HepG2 (cell line): ENCODE measurements around the gene VEZF1. TPM values are rescaled to one million over a fixed set of nuclear protein-coding genes. Genes with fewer than 3 reads are reported as not detected.
A peak's percentile ranks its signal among the peaks of the same experiment; 100 is the strongest.

Experiments used
- ELF3 ChIP-seq: IDR thresholded peaks from 2 replicates; pipeline ENCODE4 v1.6.1; 2016; ENCODE audit warnings: missing genetic modification reagents, missing compliant biosample characterization
- HNRNPLL ChIP-seq: fragments of 200-400 bp; formaldehyde crosslinking; IDR thresholded peaks from 2 replicates; pipeline ENCODE4 v1.6.1; 2017; ENCODE audit warnings: mild to moderate bottlenecking, low read depth, low read length; ENCODE audit not compliant: poor library complexity, severe bottlenecking
- HOXA5 ChIP-seq: sonication (generic); formaldehyde crosslinking; IDR thresholded peaks from 2 replicates; pipeline ENCODE4 v1.4.0; 2020; ENCODE audit warnings: missing genetic modification reagents
- MAX ChIP-seq: IDR thresholded peaks from 2 replicates; pipeline ENCODE4 v1.6.1; 2012; ENCODE audit warnings: inconsistent platforms
- NKX3-1 ChIP-seq: sonication (generic); formaldehyde crosslinking; IDR thresholded peaks from 2 replicates; pipeline ENCODE4 v1.5.0; 2020; ENCODE audit warnings: missing genetic modification reagents
- NR2F6 ChIP-seq, 2 experiments: IDR thresholded peaks; 2 replicates each; pipeline ENCODE4 v1.6.1; 2016; ENCODE audit warnings: antibody characterized with exemption in 1 of 2, mild to moderate bottlenecking in 1 of 2
- RBM39 ChIP-seq: fragments of 200-400 bp; formaldehyde crosslinking; IDR thresholded peaks from one replicate; pipeline ENCODE4 v1.6.1; 2018; ENCODE audit warnings: antibody characterized with exemption, mild to moderate bottlenecking, low read depth, low read length; ENCODE audit not compliant: poor library complexity, severe bottlenecking
- SETDB1 ChIP-seq: sonication (generic); formaldehyde crosslinking; IDR thresholded peaks from 2 replicates; pipeline ENCODE4 v1.5.1; 2020; ENCODE audit warnings: missing genetic modification reagents, mild to moderate bottlenecking, borderline replicate concordance
- ZBTB8A ChIP-seq: sonication (generic); formaldehyde crosslinking; IDR thresholded peaks from 2 replicates; pipeline ENCODE4 v1.4.0; 2020; ENCODE audit warnings: mild to moderate bottlenecking, low read depth, missing genetic modification reagents, borderline replicate concordance
- ZNF572 ChIP-seq: sonication (generic); formaldehyde crosslinking; IDR thresholded peaks from 2 replicates; pipeline ENCODE4 v1.5.1; 2020; ENCODE audit warnings: mild to moderate bottlenecking, missing genetic modification reagents
- polyA plus RNA-seq, 8 experiments: library from polyadenylated mRNA; depleted of rRNA in 3 of 8; stranded (reverse) in 7 of 8; unstranded in 1 of 8; fragments of >200 nt; fragmentation: Illumina TruSeq in 4 of 8; extraction: Trizol in 4 of 8; gene quantifications; 2 replicates each; pipeline versions ENCODE4 v1.2.1 to v1.2.3, GENCODE V29; 2011 to 2016; ENCODE audit warnings: low read depth in 4 of 8, missing spikeins in 1 of 8, mixed read lengths in 1 of 8; ENCODE audit not compliant: insufficient read depth in 1 of 8
- total RNA-seq, 5 experiments: library from RNA; depleted of rRNA; stranded (reverse); fragments of >200 nt; fragmentation: Illumina TruSeq; extraction: Trizol; gene quantifications; 2 replicates each; pipeline ENCODE4 v1.2.3, GENCODE V29; 2016; ENCODE audit warnings: low read depth in 1 of 5
- TF ChIP-seq, protein P1 (sequence below): fragments of 450-650 bp; IDR thresholded peaks from 2 replicates; pipeline ENCODE4 v1.6.1; 2017; ENCODE audit warnings: mild to moderate bottlenecking
- TF ChIP-seq, protein P2 (sequence below): sonication (generic); formaldehyde crosslinking; IDR thresholded peaks from 2 replicates; pipeline ENCODE4 v1.8.0; 2022; ENCODE audit warnings: missing genetic modification reagents, low read depth, mild to moderate bottlenecking, borderline replicate concordance
- TF ChIP-seq, protein P3 (sequence below): sonication (generic); formaldehyde crosslinking; IDR thresholded peaks from 2 replicates; pipeline ENCODE4 v1.9.0; 2021; ENCODE audit warnings: mild to moderate bottlenecking, missing genetic modification reagents
- TF ChIP-seq, protein P4 (sequence below): sonication (generic); formaldehyde crosslinking; IDR thresholded peaks from 2 replicates; pipeline ENCODE4 v1.5.0; 2020; ENCODE audit warnings: mild to moderate bottlenecking, missing genetic modification reagents

VEZF1 gene
- total and polyA plus RNA-seq, 2 of the 13 experiments (the other 11 are each of a cell fraction or from before 2014, with no cell fraction given): 45.9 to 49.7 TPM

GRCh38 chr17:58006924-58007780 lies 19.1 kb upstream of the VEZF1 start, which contains the start of gene SRSF1 (continued):
- TF ChIP-seq, protein P1, sequence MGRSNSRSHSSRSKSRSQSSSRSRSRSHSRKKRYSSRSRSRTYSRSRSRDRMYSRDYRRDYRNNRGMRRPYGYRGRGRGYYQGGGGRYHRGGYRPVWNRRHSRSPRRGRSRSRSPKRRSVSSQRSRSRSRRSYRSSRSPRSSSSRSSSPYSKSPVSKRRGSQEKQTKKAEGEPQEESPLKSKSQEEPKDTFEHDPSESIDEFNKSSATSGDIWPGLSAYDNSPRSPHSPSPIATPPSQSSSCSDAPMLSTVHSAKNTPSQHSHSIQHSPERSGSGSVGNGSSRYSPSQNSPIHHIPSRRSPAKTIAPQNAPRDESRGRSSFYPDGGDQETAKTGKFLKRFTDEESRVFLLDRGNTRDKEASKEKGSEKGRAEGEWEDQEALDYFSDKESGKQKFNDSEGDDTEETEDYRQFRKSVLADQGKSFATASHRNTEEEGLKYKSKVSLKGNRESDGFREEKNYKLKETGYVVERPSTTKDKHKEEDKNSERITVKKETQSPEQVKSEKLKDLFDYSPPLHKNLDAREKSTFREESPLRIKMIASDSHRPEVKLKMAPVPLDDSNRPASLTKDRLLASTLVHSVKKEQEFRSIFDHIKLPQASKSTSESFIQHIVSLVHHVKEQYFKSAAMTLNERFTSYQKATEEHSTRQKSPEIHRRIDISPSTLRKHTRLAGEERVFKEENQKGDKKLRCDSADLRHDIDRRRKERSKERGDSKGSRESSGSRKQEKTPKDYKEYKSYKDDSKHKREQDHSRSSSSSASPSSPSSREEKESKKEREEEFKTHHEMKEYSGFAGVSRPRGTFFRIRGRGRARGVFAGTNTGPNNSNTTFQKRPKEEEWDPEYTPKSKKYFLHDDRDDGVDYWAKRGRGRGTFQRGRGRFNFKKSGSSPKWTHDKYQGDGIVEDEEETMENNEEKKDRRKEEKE: no peak
- peak; percentile 96 for TF ChIP-seq MAX
- peak; percentile 100 for TF ChIP-seq HNRNPLL
- TF ChIP-seq, protein P2, sequence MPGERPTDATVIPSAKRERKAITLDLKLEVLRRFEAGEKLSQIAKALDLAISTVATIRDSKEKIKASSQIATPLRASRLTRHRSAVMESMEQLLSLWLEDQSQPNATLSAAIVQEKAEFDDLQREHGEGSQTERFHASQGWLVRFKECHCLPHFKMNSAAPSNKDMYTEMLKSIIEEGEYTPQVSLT: no peak; the same call in 1 of the 2 replicates
- peak; percentile 85 for TF ChIP-seq NKX3-1 (CRISPR knock-in tag)
- no peak for TF ChIP-seq SETDB1 (CRISPR knock-in tag)
- TF ChIP-seq, protein P3, sequence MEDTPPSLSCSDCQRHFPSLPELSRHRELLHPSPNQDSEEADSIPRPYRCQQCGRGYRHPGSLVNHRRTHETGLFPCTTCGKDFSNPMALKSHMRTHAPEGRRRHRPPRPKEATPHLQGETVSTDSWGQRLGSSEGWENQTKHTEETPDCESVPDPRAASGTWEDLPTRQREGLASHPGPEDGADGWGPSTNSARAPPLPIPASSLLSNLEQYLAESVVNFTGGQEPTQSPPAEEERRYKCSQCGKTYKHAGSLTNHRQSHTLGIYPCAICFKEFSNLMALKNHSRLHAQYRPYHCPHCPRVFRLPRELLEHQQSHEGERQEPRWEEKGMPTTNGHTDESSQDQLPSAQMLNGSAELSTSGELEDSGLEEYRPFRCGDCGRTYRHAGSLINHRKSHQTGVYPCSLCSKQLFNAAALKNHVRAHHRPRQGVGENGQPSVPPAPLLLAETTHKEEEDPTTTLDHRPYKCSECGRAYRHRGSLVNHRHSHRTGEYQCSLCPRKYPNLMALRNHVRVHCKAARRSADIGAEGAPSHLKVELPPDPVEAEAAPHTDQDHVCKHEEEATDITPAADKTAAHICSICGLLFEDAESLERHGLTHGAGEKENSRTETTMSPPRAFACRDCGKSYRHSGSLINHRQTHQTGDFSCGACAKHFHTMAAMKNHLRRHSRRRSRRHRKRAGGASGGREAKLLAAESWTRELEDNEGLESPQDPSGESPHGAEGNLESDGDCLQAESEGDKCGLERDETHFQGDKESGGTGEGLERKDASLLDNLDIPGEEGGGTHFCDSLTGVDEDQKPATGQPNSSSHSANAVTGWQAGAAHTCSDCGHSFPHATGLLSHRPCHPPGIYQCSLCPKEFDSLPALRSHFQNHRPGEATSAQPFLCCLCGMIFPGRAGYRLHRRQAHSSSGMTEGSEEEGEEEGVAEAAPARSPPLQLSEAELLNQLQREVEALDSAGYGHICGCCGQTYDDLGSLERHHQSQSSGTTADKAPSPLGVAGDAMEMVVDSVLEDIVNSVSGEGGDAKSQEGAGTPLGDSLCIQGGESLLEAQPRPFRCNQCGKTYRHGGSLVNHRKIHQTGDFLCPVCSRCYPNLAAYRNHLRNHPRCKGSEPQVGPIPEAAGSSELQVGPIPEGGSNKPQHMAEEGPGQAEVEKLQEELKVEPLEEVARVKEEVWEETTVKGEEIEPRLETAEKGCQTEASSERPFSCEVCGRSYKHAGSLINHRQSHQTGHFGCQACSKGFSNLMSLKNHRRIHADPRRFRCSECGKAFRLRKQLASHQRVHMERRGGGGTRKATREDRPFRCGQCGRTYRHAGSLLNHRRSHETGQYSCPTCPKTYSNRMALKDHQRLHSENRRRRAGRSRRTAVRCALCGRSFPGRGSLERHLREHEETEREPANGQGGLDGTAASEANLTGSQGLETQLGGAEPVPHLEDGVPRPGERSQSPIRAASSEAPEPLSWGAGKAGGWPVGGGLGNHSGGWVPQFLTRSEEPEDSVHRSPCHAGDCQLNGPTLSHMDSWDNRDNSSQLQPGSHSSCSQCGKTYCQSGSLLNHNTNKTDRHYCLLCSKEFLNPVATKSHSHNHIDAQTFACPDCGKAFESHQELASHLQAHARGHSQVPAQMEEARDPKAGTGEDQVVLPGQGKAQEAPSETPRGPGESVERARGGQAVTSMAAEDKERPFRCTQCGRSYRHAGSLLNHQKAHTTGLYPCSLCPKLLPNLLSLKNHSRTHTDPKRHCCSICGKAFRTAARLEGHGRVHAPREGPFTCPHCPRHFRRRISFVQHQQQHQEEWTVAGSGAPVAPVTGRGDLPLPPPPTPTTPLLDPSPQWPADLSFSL (CRISPR knock-in tag): no peak
- peak; percentile 18; the same call in 1 of the 2 replicates for TF ChIP-seq ZNF572 (CRISPR knock-in tag)
- TF ChIP-seq HOXA5 (CRISPR knock-in tag): peak; percentile 81; the same call in 1 of the 2 replicates
- TF ChIP-seq ELF3 (CRISPR knock-in tag): peak; percentile 87
- TF ChIP-seq NR2F6 (IDR thresholded peaks at IDR 0.05): peak; percentile 40; the same call in 1 of the 2 replicates
- TF ChIP-seq NR2F6 (CRISPR knock-in tag; IDR thresholded peaks at IDR 0.05): peak; percentile 39
- peak; percentile 97 for TF ChIP-seq RBM39
- TF ChIP-seq ZBTB8A (CRISPR knock-in tag): peak; percentile 92; the same call in 1 of the 2 replicates
- TF ChIP-seq, protein P4, sequence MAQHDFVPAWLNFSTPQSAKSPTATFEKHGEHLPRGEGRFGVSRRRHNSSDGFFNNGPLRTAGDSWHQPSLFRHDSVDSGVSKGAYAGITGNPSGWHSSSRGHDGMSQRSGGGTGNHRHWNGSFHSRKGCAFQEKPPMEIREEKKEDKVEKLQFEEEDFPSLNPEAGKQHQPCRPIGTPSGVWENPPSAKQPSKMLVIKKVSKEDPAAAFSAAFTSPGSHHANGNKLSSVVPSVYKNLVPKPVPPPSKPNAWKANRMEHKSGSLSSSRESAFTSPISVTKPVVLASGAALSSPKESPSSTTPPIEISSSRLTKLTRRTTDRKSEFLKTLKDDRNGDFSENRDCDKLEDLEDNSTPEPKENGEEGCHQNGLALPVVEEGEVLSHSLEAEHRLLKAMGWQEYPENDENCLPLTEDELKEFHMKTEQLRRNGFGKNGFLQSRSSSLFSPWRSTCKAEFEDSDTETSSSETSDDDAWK (CRISPR knock-in tag): no peak
